ENCODE measurements around the gene NEIL1.

Gene NEIL1

GRCh38 chr15:75355369-75355768 is 8.5 kb downstream of the NEIL1 start:
- DNase-seq = no peak

GRCh38 chr15:75356006-75356405 is 9.2 kb downstream of the NEIL1 start:
- no peak for DNase-seq

- DNase-seq = no peak
Observed at GRCh38 chr15:75356517-75356916, 9.7 kb downstream of the NEIL1 start.

- no peak for DNase-seq
Observed at GRCh38 chr15:75357976-75358673, 11.3 kb downstream of the NEIL1 start.

GRCh38 chr15:75358771-75359536 is 12.1 kb downstream of the NEIL1 start:
- DNase-seq = no peak

GRCh38 chr15:75359537-75360250 is 12.9 kb downstream of the NEIL1 start:
- no peak for DNase-seq

- no peak for DNase-seq
Observed at GRCh38 chr15:75360391-75360790, 13.6 kb downstream of the NEIL1 start.

GRCh38 chr15:75360856-75361255 is 14.0 kb downstream of the NEIL1 start:
- DNase-seq = no peak

- no peak for DNase-seq
Observed at GRCh38 chr15:75361361-75361988, 14.6 kb downstream of the NEIL1 start.

- DNase-seq = no peak
Observed at GRCh38 chr15:75361989-75362641, 15.3 kb downstream of the NEIL1 start.

- DNase-seq = no peak
Observed at GRCh38 chr15:75362642-75363249, 15.9 kb downstream of the NEIL1 start.

GRCh38 chr15:75363786-75364185 is 16.9 kb downstream of the NEIL1 start:
- no peak for DNase-seq

- no peak for DNase-seq
Observed at GRCh38 chr15:75364881-75365280, 18.0 kb downstream of the NEIL1 start.

GRCh38 chr15:75366163-75366562 is 19.3 kb downstream of the NEIL1 start:
- no peak for DNase-seq

- no peak for DNase-seq
Observed at GRCh38 chr15:75367006-75367405, 20.2 kb downstream of the NEIL1 start.

- no peak for DNase-seq
Observed at GRCh38 chr15:75367406-75367912, 20.6 kb downstream of the NEIL1 start.

GRCh38 chr15:75367913-75368688 is 21.3 kb downstream of the NEIL1 start, which contains the start of gene MAN2C1:
MAN2C1 (minus strand) TSS chr15:75368607; CDS start chr15:75368583, 24 bp downstream.
- peak; percentile 31 to 94 (median 83) for DNase-seq

GRCh38 chr15:75368689-75369239 is 21.9 kb downstream of the NEIL1 start:
- no peak for DNase-seq

- DNase-seq = no peak
Observed at GRCh38 chr15:75369897-75370581, 23.2 kb downstream of the NEIL1 start.
